Endothelial cell of hepatic sinusoid (primary cell): ENCODE measurements around the gene CEBPE.
"Not testable (repeated sequence)": the region's sequence is repeated elsewhere in the genome, so short reads cannot be mapped to it uniquely, and the experiment has no call there.

Experiments
- in situ Hi-C: cut with HindIII; loops from 2 replicates; pipeline ENCODE4 v1.10.0; 2017; ENCODE audit warnings: low sequenced_read_pairs

Gene CEBPE

GRCh38 chr14:23124337-23124954 is 5.4 kb upstream of the CEBPE start:
- in situ Hi-C loops: no loop called here

- in situ Hi-C loops: no loop called here
Measured at GRCh38 chr14:23123419-23123818, 4.4 kb upstream of the CEBPE start.

- in situ Hi-C loops: no loop called here
Measured at GRCh38 chr14:23122086-23122485, 3.0 kb upstream of the CEBPE start.

- in situ Hi-C loops: no loop called here
Measured at GRCh38 chr14:23121361-23121771, 2.3 kb upstream of the CEBPE start.

GRCh38 chr14:23120541-23121251 is 1.6 kb upstream of the CEBPE start:
- in situ Hi-C loops: no loop called here

GRCh38 chr14:23119363-23120327 is 590 bp upstream of the CEBPE start:
- in situ Hi-C loops: loop anchor here (5.0 kb wide), 1 partner anchor 68 kb away; no protein-coding TSS in a partner anchor

- in situ Hi-C loops: loop anchor here (5.0 kb wide), 1 partner anchor 70 kb away; no protein-coding TSS in a partner anchor
Measured at GRCh38 chr14:23117371-23118020, 1.6 kb downstream of the CEBPE start.

GRCh38 chr14:23115918-23116317 is 3.1 kb downstream of the CEBPE start:
- in situ Hi-C loops: loop anchor here (5.0 kb wide), 1 partner anchor 71 kb away; no protein-coding TSS in a partner anchor

GRCh38 chr14:23115039-23115731 is 3.9 kb downstream of the CEBPE start:
- in situ Hi-C loops: loop anchor here (5.0 kb wide), 1 partner anchor 72 kb away; no protein-coding TSS in a partner anchor

- in situ Hi-C loops: loop anchor here (5.0 kb wide), 1 partner anchor 73 kb away; no protein-coding TSS in a partner anchor
Measured at GRCh38 chr14:23114669-23115038, 4.4 kb downstream of the CEBPE start.

- in situ Hi-C loops: no loop called here
Measured at GRCh38 chr14:23114120-23114458, 5.0 kb downstream of the CEBPE start.

GRCh38 chr14:23113431-23114119 is 5.5 kb downstream of the CEBPE start:
- in situ Hi-C loops: no loop called here

- in situ Hi-C loops: no loop called here
Measured at GRCh38 chr14:23112359-23113178, 6.5 kb downstream of the CEBPE start.

GRCh38 chr14:23110579-23111365 is 8.3 kb downstream of the CEBPE start:
- in situ Hi-C loops: no loop called here

- in situ Hi-C loops: no loop called here
Measured at GRCh38 chr14:23109769-23110168, 9.3 kb downstream of the CEBPE start.

- in situ Hi-C loops: not testable (repeated sequence)
Measured at GRCh38 chr14:23108169-23108568, 10.9 kb downstream of the CEBPE start.

GRCh38 chr14:23107620-23108019 is 11.4 kb downstream of the CEBPE start:
- in situ Hi-C loops: not testable (repeated sequence)

- in situ Hi-C loops: no loop called here
Measured at GRCh38 chr14:23106747-23107045, 12.4 kb downstream of the CEBPE start.
